Colonic mucosa (tissue), 4 donors: Measurements from ENCODE around the gene CDRT4. TPM values are rescaled to one million over a fixed set of nuclear protein-coding genes. Genes with fewer than 3 reads are reported as not detected.

Source experiments
- DNase-seq: peaks from one replicate; pipeline ENCODE4 v3.0.0-alpha.2; 2020
- H3K27ac ChIP-seq: fragments of 200-600 bp; one replicate; pipeline ENCODE4 v1.8.0; 2021
- H3K27me3 ChIP-seq: fragments of 200-600 bp; one replicate; pipeline ENCODE4 v1.8.0; 2021
- H3K36me3 ChIP-seq: fragments of 200-600 bp; one replicate; pipeline ENCODE4 v1.8.0; 2021
- H3K4me1 ChIP-seq: fragments of 200-600 bp; one replicate; pipeline ENCODE4 v1.8.0; 2021; ENCODE audit warnings: mild to moderate bottlenecking
- H3K4me3 ChIP-seq: fragments of 200-600 bp; one replicate; pipeline ENCODE4 v1.8.0; 2021
- H3K9ac ChIP-seq, 2 donors: one replicate each; pipeline ENCODE4 v1.7.0; 2013; ENCODE audit warnings: control low read depth in 2 of 2, low read depth in 2 of 2, low read length in 2 of 2
- H3K9me3 ChIP-seq: fragments of 200-600 bp; one replicate; pipeline ENCODE4 v1.8.0; 2021
- intact Hi-C: fragments of 100-400 bp; cut with DNase I; formaldehyde crosslinking; loops from one replicate; pipeline ENCODE4 v1.14.1; 2022
- total RNA-seq, 2 donors: library from RNA; stranded (reverse); fragmentation: NEBNext Ultra II Directional in 1 of 2; extraction: Animal tissue kit (Norgen Biotek cat#: 25700) in 1 of 2; gene quantifications; one replicate each; pipeline ENCODE4 v1.2.1, GENCODE V29; 2021
- TF ChIP-seq, protein P1 (sequence below): fragments of 200-600 bp; IDR thresholded peaks from one replicate; pipeline ENCODE4 v1.8.0; 2022; ENCODE audit warnings: antibody characterized with exemption, mild to moderate bottlenecking
- donor health status: healthy.
- donor health status: DM: no; HTN: no; CAD: no.
- donor health status: DM: no; HTN: no; CAD: no.

The CDRT4 gene
- total RNA-seq, 2 donors from 2014 or later, result 3.8 to 5.3 TPM

DNA sequence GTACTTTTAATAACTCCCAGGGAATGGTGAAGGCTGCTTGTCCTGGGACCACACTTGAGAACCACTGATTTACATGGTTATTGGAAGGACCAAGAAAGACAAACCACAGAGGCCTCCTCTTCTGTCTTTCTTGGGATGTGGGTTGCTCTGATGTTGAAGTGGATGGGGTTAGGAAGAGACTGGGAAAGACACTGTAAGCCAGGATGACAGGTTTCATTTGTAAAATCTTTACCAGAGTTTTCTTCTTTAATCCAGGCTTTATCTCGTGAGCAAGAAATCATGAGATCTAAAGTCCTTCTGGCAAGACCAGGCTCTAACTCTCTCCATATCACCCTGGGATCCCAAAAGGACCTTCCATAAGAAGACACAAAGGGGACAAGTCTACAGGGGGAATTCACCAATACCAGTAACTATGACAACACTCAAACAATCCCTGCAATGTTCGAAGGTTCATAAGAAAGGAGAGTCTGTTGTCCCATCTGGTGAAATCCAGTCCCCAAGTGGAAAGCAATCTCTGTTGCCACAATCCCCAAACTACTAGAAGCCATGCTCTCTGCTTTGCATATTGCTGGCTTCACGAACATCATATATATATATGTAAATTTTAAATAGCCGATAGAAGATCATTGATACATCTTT lies 44.8 kb upstream of the CDRT4 start:
- Histone ChIP-seq H3K27me3 (no peaks in the 10 kb centered on the region), H3K9me3 (no peaks in the 10 kb centered on the region), H3K4me1 (peaks cover 6% of the 10 kb centered on the region), H3K36me3 (no peaks in the 10 kb centered on the region), H3K9ac (no peak overlapping the region), H3K4me3 (no peak overlapping the region), H3K27ac (no peak overlapping the region)
- no peak for DNase-seq
- intact Hi-C loops, result no loop called here
- TF ChIP-seq, protein P1, sequence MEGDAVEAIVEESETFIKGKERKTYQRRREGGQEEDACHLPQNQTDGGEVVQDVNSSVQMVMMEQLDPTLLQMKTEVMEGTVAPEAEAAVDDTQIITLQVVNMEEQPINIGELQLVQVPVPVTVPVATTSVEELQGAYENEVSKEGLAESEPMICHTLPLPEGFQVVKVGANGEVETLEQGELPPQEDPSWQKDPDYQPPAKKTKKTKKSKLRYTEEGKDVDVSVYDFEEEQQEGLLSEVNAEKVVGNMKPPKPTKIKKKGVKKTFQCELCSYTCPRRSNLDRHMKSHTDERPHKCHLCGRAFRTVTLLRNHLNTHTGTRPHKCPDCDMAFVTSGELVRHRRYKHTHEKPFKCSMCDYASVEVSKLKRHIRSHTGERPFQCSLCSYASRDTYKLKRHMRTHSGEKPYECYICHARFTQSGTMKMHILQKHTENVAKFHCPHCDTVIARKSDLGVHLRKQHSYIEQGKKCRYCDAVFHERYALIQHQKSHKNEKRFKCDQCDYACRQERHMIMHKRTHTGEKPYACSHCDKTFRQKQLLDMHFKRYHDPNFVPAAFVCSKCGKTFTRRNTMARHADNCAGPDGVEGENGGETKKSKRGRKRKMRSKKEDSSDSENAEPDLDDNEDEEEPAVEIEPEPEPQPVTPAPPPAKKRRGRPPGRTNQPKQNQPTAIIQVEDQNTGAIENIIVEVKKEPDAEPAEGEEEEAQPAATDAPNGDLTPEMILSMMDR, result no peak

DNA sequence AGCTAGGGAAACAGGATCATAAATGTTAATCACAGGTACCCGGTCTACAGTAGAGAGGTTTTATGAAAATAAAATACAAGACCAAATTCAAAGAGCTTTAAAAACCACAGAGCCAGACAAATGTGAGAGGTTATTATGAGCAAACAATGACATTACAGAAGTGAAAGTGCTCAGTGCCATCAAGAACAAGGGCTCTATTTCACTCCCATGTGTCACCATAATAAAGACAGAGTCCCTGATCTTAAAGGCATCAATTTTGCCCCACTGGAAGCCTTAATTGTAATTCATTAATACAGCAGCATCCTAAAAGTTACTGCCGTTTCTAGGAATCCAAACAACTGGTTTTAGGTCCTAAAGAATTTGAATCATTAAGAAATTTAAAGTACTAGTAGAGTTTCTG lies 43.7 kb upstream of the CDRT4 start:
- intact Hi-C loops, result no loop called here
- no peak overlapping the region for H3K4me3 ChIP-seq
- H3K36me3 ChIP-seq, result no peaks in the 10 kb centered on the region
- no peak overlapping the region for H3K27ac ChIP-seq
- TF ChIP-seq, protein P1, result no peak
- DNase-seq, result no peak
- no peaks in the 10 kb centered on the region for H3K9me3 ChIP-seq
- no peaks in the 10 kb centered on the region for H3K27me3 ChIP-seq
- peaks cover 6% of the 10 kb centered on the region for H3K4me1 ChIP-seq
- H3K9ac ChIP-seq, result no peak overlapping the region

DNA sequence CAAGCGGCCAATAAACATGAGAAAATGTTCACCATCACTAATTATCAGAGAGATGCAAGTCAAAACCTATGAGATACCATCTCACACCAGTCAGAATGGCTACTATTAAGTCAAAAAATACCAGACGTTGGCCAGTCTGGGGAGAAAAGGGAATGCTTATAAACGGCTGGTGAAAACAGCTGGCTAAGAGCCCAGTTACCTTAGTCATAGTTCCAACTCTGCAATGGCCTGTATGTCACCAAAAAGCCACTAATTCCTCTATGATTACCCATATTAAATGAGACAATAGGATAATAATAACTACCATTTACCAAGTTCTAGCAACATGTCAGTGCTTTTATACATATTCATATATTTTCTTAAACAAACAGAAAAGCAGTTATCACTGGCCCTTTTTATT lies 42.9 kb upstream of the CDRT4 start:
- Histone ChIP-seq H3K36me3 (no peaks in the 10 kb centered on the region), H3K4me3 (no peak overlapping the region), H3K27me3 (no peaks in the 10 kb centered on the region), H3K27ac (no peak overlapping the region), H3K9me3 (no peaks in the 10 kb centered on the region), H3K4me1 (peaks cover 6% of the 10 kb centered on the region), H3K9ac (no peak overlapping the region)
- no peak for DNase-seq
- TF ChIP-seq, protein P1, result no peak
- intact Hi-C loops, result no loop called here

DNA sequence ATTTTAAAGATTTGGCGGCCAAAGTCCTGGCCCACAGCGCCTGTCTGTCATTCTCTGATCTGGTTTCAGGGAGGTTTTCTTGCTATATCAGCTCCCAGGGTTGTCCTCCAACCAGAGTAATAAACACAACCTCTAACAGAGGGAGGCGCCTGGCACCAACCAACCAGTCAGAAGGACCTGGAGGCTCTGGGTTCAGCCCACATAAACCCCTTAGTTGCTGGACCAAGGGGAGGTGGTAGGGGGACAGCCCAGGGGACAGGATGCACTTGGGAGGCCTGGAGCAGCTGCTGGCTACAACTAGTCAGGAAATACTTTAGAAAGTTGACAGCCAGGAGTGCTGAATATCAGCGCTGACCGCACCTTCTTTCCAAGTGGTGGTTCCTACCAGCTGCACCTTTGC lies 41.7 kb upstream of the CDRT4 start:
- no peak overlapping the region for H3K9ac ChIP-seq
- H3K4me1 ChIP-seq, result peaks cover 6% of the 10 kb centered on the region
- H3K27ac ChIP-seq, result no peak overlapping the region
- TF ChIP-seq, protein P1, result no peak
- no peak for DNase-seq
- H3K27me3 ChIP-seq, result no peaks in the 10 kb centered on the region
- intact Hi-C loops, result no loop called here
- no peaks in the 10 kb centered on the region for H3K9me3 ChIP-seq
- no peaks in the 10 kb centered on the region for H3K36me3 ChIP-seq
- no peak overlapping the region for H3K4me3 ChIP-seq

DNA sequence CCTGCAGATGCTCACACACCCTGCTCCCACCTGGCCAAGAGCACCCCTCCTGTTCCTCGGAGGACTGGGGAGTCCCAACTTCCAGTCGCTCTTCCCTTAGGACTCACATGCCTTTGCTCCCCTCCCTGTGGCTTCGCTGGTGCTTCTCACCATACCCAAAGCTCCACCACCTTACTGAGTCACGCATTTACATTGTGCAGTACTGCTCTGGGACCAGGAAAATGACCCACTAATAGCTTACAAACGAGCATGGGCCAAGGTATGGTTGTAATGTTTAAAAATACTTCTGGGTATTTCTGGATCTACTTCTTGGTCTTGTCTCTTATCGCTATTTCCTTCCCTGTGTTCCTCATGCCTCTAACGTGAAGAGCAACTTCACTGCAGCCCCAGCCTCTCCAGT lies 41.0 kb upstream of the CDRT4 start:
- Histone ChIP-seq H3K4me3 (no peak overlapping the region), H3K27me3 (no peaks in the 10 kb centered on the region), H3K36me3 (no peaks in the 10 kb centered on the region), H3K4me1 (peaks cover 6% of the 10 kb centered on the region), H3K9me3 (no peaks in the 10 kb centered on the region), H3K9ac (no peak overlapping the region), H3K27ac (no peak overlapping the region)
- intact Hi-C loops, result no loop called here
- TF ChIP-seq, protein P1, result no peak
- no peak for DNase-seq
